ENCODE results near the gene VWA2.

- no peak for TF ChIP-seq POLR2A (IDR thresholded peaks at IDR 0.05)
- TF ChIP-seq CTCF (IDR thresholded peaks at IDR 0.05): no peak
Observed at GRCh38 chr10:114311023-114311422, 72.0 kb downstream of the VWA2 start.

All from transverse colon (tissue), 3 donors.